Spleen (tissue), 7 donors: ENCODE measurements around the gene C16orf92.
"Not testable (repeated sequence)": the region's sequence is repeated elsewhere in the genome, so short reads cannot be mapped to it uniquely, and the experiment has no call there.

Source experiments
- CTCF ChIP-seq, 11 experiments: fragments of 200-600 bp in 7 of 11; fragments of 450-650 bp in 4 of 11; sonication (generic) in 4 of 11; IDR thresholded peaks in 8 of 11; conservative IDR thresholded peaks in 3 of 11; 1 replicate in 7 of 11; 2 replicates in 4 of 11; pipeline versions ENCODE4 v1.4.0 to v1.8.0; 2016 to 2021; ENCODE audit warnings: antibody characterized with exemption in 11 of 11, inconsistent platforms in 4 of 11, mild to moderate bottlenecking in 1 of 11
- POLR2AphosphoS5 ChIP-seq, 3 donors: sonication (generic); formaldehyde crosslinking; IDR thresholded peaks; one replicate each; pipeline ENCODE4 v1.5.1; 2017; ENCODE audit warnings: antibody characterized with exemption in 3 of 3
- donor health status: DM: no; HTN: no; CAD: no; lungs with moderate emphysema.
- donor health status: DM: no; HTN: no; CAD: no.
- donor health status: DM: no; HTN: no; CAD: no.

GRCh38 chr16:30040690-30041089, 17.7 kb downstream of the C16orf92 start:
- not testable (repeated sequence) for TF ChIP-seq CTCF (IDR thresholded peaks at IDR 0.05 in 8 of 11, conservative IDR thresholded peaks at IDR 0.05 in 3 of 11); POLR2AphosphoS5 (IDR thresholded peaks at IDR 0.05)
